ENCODE data around the gene TLR2. TPM values are rescaled to one million over a fixed set of nuclear protein-coding genes. Genes with fewer than 3 reads are reported as not detected.
A peak's percentile ranks its signal among the peaks of the same experiment; 100 is the strongest.

The TLR2 gene
- polyA plus RNA-seq, 1 donor (not counting 4 experiments of a cell fraction or from before 2014, with no cell fraction given), result 1.8 TPM

DNA sequence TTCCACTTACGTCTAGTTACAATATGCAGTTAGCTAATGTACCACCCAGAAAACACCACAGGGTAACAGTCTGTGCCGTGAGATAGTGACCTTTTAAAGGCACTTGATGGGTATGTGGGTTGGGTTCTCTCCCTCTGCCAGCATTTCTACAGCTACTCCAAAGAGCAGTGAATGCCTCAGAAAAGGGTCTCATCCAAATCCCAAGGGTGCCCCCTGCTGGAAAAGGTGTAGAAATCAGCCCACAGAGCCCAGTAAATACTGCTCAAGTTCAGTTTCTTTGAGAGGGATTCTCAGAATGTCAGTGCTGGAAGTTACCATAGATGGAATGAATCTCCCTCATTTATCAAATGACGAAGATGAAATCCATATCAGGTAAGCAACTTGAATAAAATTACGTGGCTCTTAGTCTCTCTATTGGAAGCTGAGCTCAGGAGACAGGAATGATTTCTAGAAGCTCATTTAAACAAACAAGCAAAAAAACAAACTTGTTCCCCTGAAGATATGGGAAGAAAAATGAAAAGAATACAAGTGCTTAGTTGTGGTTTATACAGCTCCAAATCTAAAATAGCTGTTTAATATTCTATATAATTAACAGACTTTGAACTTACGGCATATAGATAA lies 66.2 kb downstream of the TLR2 start:
- H3K27me3 ChIP-seq (ENCODE audit: control insufficient read depth, extremely low read depth, insufficient read depth, low read length), result no peaks in the 10 kb centered on the region
- no peak overlapping the region for H3K9ac ChIP-seq (ENCODE audit: control insufficient read depth, extremely low read depth, insufficient read depth, low read length)
- no peak overlapping the region for H2AFZ ChIP-seq (ENCODE audit: control insufficient read depth, low read length)
- no peaks in the 10 kb centered on the region for H3K36me3 ChIP-seq (ENCODE audit: control insufficient read depth in 2 of 2, extremely low read depth in 1 of 2, insufficient read depth in 2 of 2, low read length in 2 of 2)
- peak; percentile 95 for FAIRE-seq
- peaks cover 17% of the 10 kb centered on the region for H3K4me1 ChIP-seq (ENCODE audit: control insufficient read depth, extremely low read depth, insufficient read depth, low read length)
- DNase-seq (ENCODE audit: low read depth, low spot score), result no peak
- TF ChIP-seq EZH2 (IDR thresholded peaks at IDR 0.05; ENCODE audit: low read length) (no peak), CTCF (optimal IDR thresholded peaks at IDR 0.05 in 1 of 3, IDR thresholded peaks at IDR 0.05 in 1 of 3, conservative IDR thresholded peaks at IDR 0.05 in 1 of 3; ENCODE audit: extremely low read depth in 1 of 3, insufficient read depth in 2 of 3, low read length in 3 of 3) (peak; percentile 66 to 88 (median 75))
- dilution Hi-C loops (cut with MboI; ENCODE audit: extremely low pct_ligation_motif_present, low sequenced_read_pairs), result no loop called here
- no peak overlapping the region for H3K27ac ChIP-seq (ENCODE audit: control insufficient read depth, insufficient read depth, low read length)
- H4K20me1 ChIP-seq (ENCODE audit: control insufficient read depth, extremely low read depth, insufficient read depth, low read length), result no peaks in the 10 kb centered on the region
- H3K9me1 ChIP-seq (ENCODE audit: control insufficient read depth, extremely low read depth, insufficient read depth, low read length), result no peaks in the 10 kb centered on the region
- H3K4me3 ChIP-seq (ENCODE audit: control insufficient read depth in 2 of 3, extremely low read depth in 1 of 3, insufficient read depth in 2 of 3, low read depth in 1 of 3, low read length in 3 of 3), result no peak overlapping the region
- H3K4me2 ChIP-seq (ENCODE audit: control insufficient read depth, extremely low read depth, insufficient read depth, low read depth, low read length), result no peak overlapping the region
- H3K9me3 ChIP-seq (ENCODE audit: control insufficient read depth, low read depth, low read length), result no peaks in the 10 kb centered on the region
- no peaks in the 10 kb centered on the region for H3K79me2 ChIP-seq (ENCODE audit: control insufficient read depth, insufficient read depth, low read length)

DNA sequence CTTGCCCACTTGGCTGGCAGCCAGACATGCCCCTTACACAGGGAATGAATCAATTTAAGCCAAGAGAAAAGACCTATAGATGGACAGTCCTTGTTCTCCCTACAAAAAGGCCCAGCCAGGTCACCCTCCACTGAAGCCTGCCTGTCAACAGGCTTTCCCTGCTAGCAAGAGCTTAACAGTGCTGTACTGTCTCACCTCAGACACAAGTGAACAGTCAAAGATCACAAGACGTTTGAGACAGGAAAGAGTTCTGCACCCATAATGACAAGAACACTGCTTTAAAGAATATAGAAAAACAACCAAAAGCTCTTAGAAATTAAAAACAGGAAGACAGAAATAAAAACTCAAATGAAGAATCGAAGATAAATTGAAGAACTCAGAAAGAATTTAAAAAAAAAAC lies 71.1 kb downstream of the TLR2 start:
- dilution Hi-C loops (cut with MboI; ENCODE audit: extremely low pct_ligation_motif_present, low sequenced_read_pairs), result no loop called here
- FAIRE-seq, result no peak
- no peaks in the 10 kb centered on the region for H3K9me1 ChIP-seq (ENCODE audit: control insufficient read depth, extremely low read depth, insufficient read depth, low read length)
- no peaks in the 10 kb centered on the region for H4K20me1 ChIP-seq (ENCODE audit: control insufficient read depth, extremely low read depth, insufficient read depth, low read length)
- no peaks in the 10 kb centered on the region for H3K36me3 ChIP-seq (ENCODE audit: control insufficient read depth in 2 of 2, extremely low read depth in 1 of 2, insufficient read depth in 2 of 2, low read length in 2 of 2)
- H3K9ac ChIP-seq (ENCODE audit: control insufficient read depth, extremely low read depth, insufficient read depth, low read length), result no peak overlapping the region
- DNase-seq (ENCODE audit: low read depth, low spot score), result no peak
- H3K4me3 ChIP-seq (ENCODE audit: control insufficient read depth in 2 of 3, extremely low read depth in 1 of 3, insufficient read depth in 2 of 3, low read depth in 1 of 3, low read length in 3 of 3), result no peak overlapping the region
- H3K79me2 ChIP-seq (ENCODE audit: control insufficient read depth, insufficient read depth, low read length), result no peaks in the 10 kb centered on the region
- TF ChIP-seq CTCF (optimal IDR thresholded peaks at IDR 0.05 in 1 of 3, IDR thresholded peaks at IDR 0.05 in 1 of 3, conservative IDR thresholded peaks at IDR 0.05 in 1 of 3; ENCODE audit: extremely low read depth in 1 of 3, insufficient read depth in 2 of 3, low read length in 3 of 3), result no peak
- TF ChIP-seq EZH2 (IDR thresholded peaks at IDR 0.05; ENCODE audit: low read length), result no peak
- no peaks in the 10 kb centered on the region for H3K9me3 ChIP-seq (ENCODE audit: control insufficient read depth, low read depth, low read length)
- H3K27ac ChIP-seq (ENCODE audit: control insufficient read depth, insufficient read depth, low read length), result no peak overlapping the region
- H3K4me2 ChIP-seq (ENCODE audit: control insufficient read depth, extremely low read depth, insufficient read depth, low read depth, low read length), result no peak overlapping the region
- no peak overlapping the region for H2AFZ ChIP-seq (ENCODE audit: control insufficient read depth, low read length)
- H3K4me1 ChIP-seq (ENCODE audit: control insufficient read depth, extremely low read depth, insufficient read depth, low read length), result no peaks in the 10 kb centered on the region
- peaks cover 12% of the 10 kb centered on the region for H3K27me3 ChIP-seq (ENCODE audit: control insufficient read depth, extremely low read depth, insufficient read depth, low read length)

Other genes starting within 250 kb of the TLR2 start
- 7.0 to 10.3 TPM (median 9.3 TPM) in 3 replicates for gene TMEM131L, start 217.9 kb upstream of the TLR2 start, polyA plus RNA-seq
- gene RNF175, start 75.7 kb downstream of the TLR2 start, polyA plus RNA-seq, result 0.04 to 0.08 TPM in 2 of 3 replicates, not detected in the other
- not detected in 3 replicates for gene SFRP2, start 104.8 kb downstream of the TLR2 start, polyA plus RNA-seq